ENCODE data around the gene UBE2L3.
A peak's percentile ranks its signal among the peaks of the same experiment; 100 is the strongest.
"Not testable (repeated sequence)": the region's sequence is repeated elsewhere in the genome, so short reads cannot be mapped to it uniquely, and the experiment has no call there.

The UBE2L3 gene

GRCh38 chr22:21628386-21629254 lies 61.1 kb downstream of the UBE2L3 start:
- DNase-seq (ENCODE audit: low read depth in 2 of 2): no peak

- peak; percentile 94 to 97 for DNase-seq (ENCODE audit: low read depth in 2 of 2)
Measured at GRCh38 chr22:21629255-21630149, 62.0 kb downstream of the UBE2L3 start, which contains the start of gene YDJC. Gene YDJC (minus strand): TSS chr22:21630022. CDS start chr22:21630014, 8 bp downstream.

- no peak for DNase-seq (ENCODE audit: low read depth in 2 of 2)
Measured at GRCh38 chr22:21631025-21631424, 63.5 kb downstream of the UBE2L3 start.

GRCh38 chr22:21632237-21632895 lies 64.9 kb downstream of the UBE2L3 start, which contains the start of gene CCDC116:
Gene CCDC116 (plus strand): TSS chr22:21632760. CDS start chr22:21633182, 422 bp downstream.
- peak; percentile 49 to 55 for DNase-seq (ENCODE audit: low read depth in 2 of 2)

GRCh38 chr22:21632931-21633330 lies 65.4 kb downstream of the UBE2L3 start:
- no peak for DNase-seq (ENCODE audit: low read depth in 2 of 2)

- DNase-seq (ENCODE audit: low read depth in 2 of 2): no peak
Measured at GRCh38 chr22:21633481-21633880, 66.0 kb downstream of the UBE2L3 start.

- DNase-seq (ENCODE audit: low read depth in 2 of 2): no peak
Measured at GRCh38 chr22:21634081-21634480, 66.6 kb downstream of the UBE2L3 start.

- DNase-seq (ENCODE audit: low read depth in 2 of 2): no peak
Measured at GRCh38 chr22:21634844-21635243, 67.3 kb downstream of the UBE2L3 start.

GRCh38 chr22:21635771-21636510 lies 68.4 kb downstream of the UBE2L3 start:
- DNase-seq (ENCODE audit: low read depth in 2 of 2): no peak

- DNase-seq (ENCODE audit: low read depth in 2 of 2): no peak
Measured at GRCh38 chr22:21636629-21637218, 69.2 kb downstream of the UBE2L3 start.

- DNase-seq (ENCODE audit: low read depth in 2 of 2): not testable (repeated sequence)
Measured at GRCh38 chr22:21637450-21637849, 69.9 kb downstream of the UBE2L3 start.

- no peak for DNase-seq (ENCODE audit: low read depth in 2 of 2)
Measured at GRCh38 chr22:21639359-21639758, 71.8 kb downstream of the UBE2L3 start.

- DNase-seq (ENCODE audit: low read depth in 2 of 2): no peak
Measured at GRCh38 chr22:21640810-21641209, 73.3 kb downstream of the UBE2L3 start.

- no peak for DNase-seq (ENCODE audit: low read depth in 2 of 2)
Measured at GRCh38 chr22:21641417-21641788, 73.9 kb downstream of the UBE2L3 start.

- peak; percentile 95 to 98 for DNase-seq (ENCODE audit: low read depth in 2 of 2)
Measured at GRCh38 chr22:21641789-21642583, 74.5 kb downstream of the UBE2L3 start, which contains the start of gene SDF2L1. Gene SDF2L1 (plus strand): TSS chr22:21642302. CDS start chr22:21642337, 35 bp downstream.

- DNase-seq (ENCODE audit: low read depth in 2 of 2): peak; percentile 57 to 58
Measured at GRCh38 chr22:21642584-21643448, 75.3 kb downstream of the UBE2L3 start.

- DNase-seq (ENCODE audit: low read depth in 2 of 2): no peak
Measured at GRCh38 chr22:21643533-21644357, 76.2 kb downstream of the UBE2L3 start.

GRCh38 chr22:21645513-21645912 lies 78.0 kb downstream of the UBE2L3 start:
- not testable (repeated sequence) for DNase-seq (ENCODE audit: low read depth in 2 of 2)
